ENCODE data around the gene RNASEH2C.
"Not testable (repeated sequence)": the region's sequence is repeated elsewhere in the genome, so short reads cannot be mapped to it uniquely, and the experiment has no call there.

RNASEH2C gene

GRCh38 chr11:65716774-65717405 lies 3.7 kb downstream of the RNASEH2C start:
- no peak for DNase-seq (ENCODE audit: low spot score)

GRCh38 chr11:65716302-65716701 lies 4.3 kb downstream of the RNASEH2C start:
- no peak for DNase-seq (ENCODE audit: low spot score)

GRCh38 chr11:65714433-65714832 lies 6.2 kb downstream of the RNASEH2C start:
- no peak for DNase-seq (ENCODE audit: low spot score)

- DNase-seq (ENCODE audit: low spot score): no peak
These were observed 7.2 kb downstream of the RNASEH2C start for GRCh38 chr11:65713212-65713969.

- no peak for DNase-seq (ENCODE audit: low spot score)
These were observed 7.9 kb downstream of the RNASEH2C start for GRCh38 chr11:65712633-65713076.

GRCh38 chr11:65711785-65712632 lies 8.6 kb downstream of the RNASEH2C start, which contains the start of gene KAT5:
TSS of gene KAT5 (plus strand) at chr11:65712252. CDS start at chr11:65712268, 16 bp downstream.
- peak; percentile 100 for DNase-seq (ENCODE audit: low spot score)

- no peak for DNase-seq (ENCODE audit: low spot score)
These were observed 10.2 kb downstream of the RNASEH2C start for GRCh38 chr11:65710421-65710820.

GRCh38 chr11:65709661-65710060 lies 10.9 kb downstream of the RNASEH2C start:
- DNase-seq (ENCODE audit: low spot score): no peak

- no peak for DNase-seq (ENCODE audit: low spot score)
These were observed 12.1 kb downstream of the RNASEH2C start for GRCh38 chr11:65708451-65708850.

- DNase-seq (ENCODE audit: low spot score): not testable (repeated sequence)
These were observed 13.6 kb downstream of the RNASEH2C start for GRCh38 chr11:65707002-65707401.

- peak; percentile 59 for DNase-seq (ENCODE audit: low spot score)
These were observed 14.3 kb downstream of the RNASEH2C start for GRCh38 chr11:65706303-65706763.

GRCh38 chr11:65703846-65704245 lies 16.8 kb downstream of the RNASEH2C start:
- no peak for DNase-seq (ENCODE audit: low spot score)

- DNase-seq (ENCODE audit: low spot score): no peak
These were observed 18.9 kb downstream of the RNASEH2C start for GRCh38 chr11:65701686-65702085.

GRCh38 chr11:65700399-65700798 lies 20.2 kb downstream of the RNASEH2C start:
- DNase-seq (ENCODE audit: low spot score): no peak

- no peak for DNase-seq (ENCODE audit: low spot score)
These were observed 21.3 kb downstream of the RNASEH2C start for GRCh38 chr11:65699306-65699705.

- DNase-seq (ENCODE audit: low spot score): no peak
These were observed 22.4 kb downstream of the RNASEH2C start for GRCh38 chr11:65698205-65698604.

- DNase-seq (ENCODE audit: low spot score): no peak
These were observed 23.6 kb downstream of the RNASEH2C start for GRCh38 chr11:65696802-65697552.

- DNase-seq (ENCODE audit: low spot score): no peak
These were observed 24.9 kb downstream of the RNASEH2C start for GRCh38 chr11:65695459-65696241.

GRCh38 chr11:65692367-65692766 lies 28.2 kb downstream of the RNASEH2C start:
- no peak for DNase-seq (ENCODE audit: low spot score)

- DNase-seq (ENCODE audit: low spot score): not testable (repeated sequence)
These were observed 28.8 kb downstream of the RNASEH2C start for GRCh38 chr11:65691847-65692246.

- no peak for DNase-seq (ENCODE audit: low spot score)
These were observed 34.6 kb downstream of the RNASEH2C start for GRCh38 chr11:65685981-65686380.

Data from hematopoietic multipotent progenitor cell treated with erythropoietin and hydrocortisone succinate and interleukin-3 and kit ligand, for 17 days (in vitro differentiated cells).